Activated T-cell treated with anti-CD3 and anti-CD28 coated beads for 24 hours (primary cell): ENCODE results near the gene LPIN2.
"Not testable (repeated sequence)": the region's sequence is repeated elsewhere in the genome, so short reads cannot be mapped to it uniquely, and the experiment has no call there.

ENCODE experiments used
- DNase-seq: peaks from one replicate; pipeline ENCODE4 v3.0.0-alpha.2; 2020; ENCODE audit warnings: low read depth

The LPIN2 gene

DNA sequence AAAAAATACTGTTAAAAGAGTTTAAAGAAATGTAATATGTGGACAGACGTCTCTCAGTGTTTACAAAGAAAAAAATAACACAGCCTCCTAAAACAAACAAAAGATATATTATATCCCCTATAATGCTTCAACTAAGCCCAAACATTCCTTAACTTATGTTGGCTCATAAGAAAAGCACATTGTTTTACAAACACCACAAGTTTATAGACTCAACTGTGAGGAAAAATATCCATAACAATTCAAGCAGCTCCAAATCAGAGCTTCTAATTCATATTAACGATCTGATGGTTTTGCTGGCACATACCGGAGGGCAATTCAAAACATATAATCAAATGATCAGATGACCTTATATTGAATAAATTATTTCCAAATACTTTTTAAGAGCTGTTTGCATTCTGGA, 5.5 kb downstream of the LPIN2 start:
- DNase-seq: no peak

- no peak for DNase-seq
Observed at GRCh38 chr18:3005462-3005861, 7.5 kb downstream of the LPIN2 start.

- DNase-seq: not testable (repeated sequence)
Observed at GRCh38 chr18:3003766-3004165, 9.2 kb downstream of the LPIN2 start.

GRCh38 chr18:3002732-3003131, 10.2 kb downstream of the LPIN2 start:
- DNase-seq: no peak

GRCh38 chr18:2998644-2999043, 14.3 kb downstream of the LPIN2 start:
- DNase-seq: no peak

DNA sequence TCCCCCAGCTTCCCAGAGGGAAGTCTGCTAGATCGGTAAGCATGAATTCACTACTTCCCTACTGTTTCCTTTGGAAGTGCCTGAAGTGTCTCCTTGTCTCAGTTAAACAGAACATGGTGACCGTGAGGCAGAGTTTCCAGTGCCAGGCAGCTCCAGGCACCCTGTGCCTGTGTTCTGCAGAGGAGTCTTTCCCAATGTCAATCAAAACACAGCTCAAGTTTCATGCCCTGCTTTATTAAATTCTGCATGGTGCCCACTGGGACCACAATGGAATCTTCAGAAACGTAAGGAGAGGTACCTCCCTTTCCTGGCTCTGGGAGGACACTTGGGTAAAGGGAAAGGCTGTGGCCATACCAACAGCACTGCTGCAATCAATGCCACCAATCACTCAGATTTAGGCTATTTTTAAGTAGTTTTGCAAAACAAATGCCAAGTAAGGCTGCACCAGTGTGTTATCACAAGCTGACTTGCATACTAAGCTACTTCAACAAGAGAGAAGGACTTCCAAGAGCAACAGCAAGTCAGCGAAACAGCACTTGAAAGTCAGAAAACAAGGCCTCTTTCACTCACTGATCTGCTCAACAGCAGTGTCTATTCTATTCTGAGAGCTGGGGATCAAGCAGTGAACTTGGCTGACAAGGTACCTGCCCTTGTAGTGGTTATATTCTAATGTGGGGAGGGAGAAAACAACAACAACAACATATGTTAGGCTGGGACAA, 14.9 kb downstream of the LPIN2 start:
- DNase-seq: no peak

DNA sequence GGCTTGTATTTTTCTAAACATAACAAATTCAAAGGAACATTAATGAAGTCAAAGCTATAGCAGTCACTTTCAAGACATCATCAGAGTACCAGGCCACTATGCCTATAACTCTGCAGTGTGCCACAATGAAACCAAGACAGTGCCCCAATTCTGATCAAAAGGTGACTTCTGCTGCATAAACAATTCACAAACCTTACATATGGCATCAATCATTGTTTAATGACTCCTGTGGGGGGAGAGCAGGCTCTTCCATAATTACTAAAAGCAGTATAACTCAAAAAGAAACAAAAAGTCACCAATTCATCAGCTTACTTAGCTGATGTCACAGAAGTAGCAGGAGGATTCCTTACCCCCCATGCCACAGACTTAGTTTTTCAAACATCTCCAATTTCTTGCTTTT, 15.5 kb downstream of the LPIN2 start:
- no peak for DNase-seq

DNA sequence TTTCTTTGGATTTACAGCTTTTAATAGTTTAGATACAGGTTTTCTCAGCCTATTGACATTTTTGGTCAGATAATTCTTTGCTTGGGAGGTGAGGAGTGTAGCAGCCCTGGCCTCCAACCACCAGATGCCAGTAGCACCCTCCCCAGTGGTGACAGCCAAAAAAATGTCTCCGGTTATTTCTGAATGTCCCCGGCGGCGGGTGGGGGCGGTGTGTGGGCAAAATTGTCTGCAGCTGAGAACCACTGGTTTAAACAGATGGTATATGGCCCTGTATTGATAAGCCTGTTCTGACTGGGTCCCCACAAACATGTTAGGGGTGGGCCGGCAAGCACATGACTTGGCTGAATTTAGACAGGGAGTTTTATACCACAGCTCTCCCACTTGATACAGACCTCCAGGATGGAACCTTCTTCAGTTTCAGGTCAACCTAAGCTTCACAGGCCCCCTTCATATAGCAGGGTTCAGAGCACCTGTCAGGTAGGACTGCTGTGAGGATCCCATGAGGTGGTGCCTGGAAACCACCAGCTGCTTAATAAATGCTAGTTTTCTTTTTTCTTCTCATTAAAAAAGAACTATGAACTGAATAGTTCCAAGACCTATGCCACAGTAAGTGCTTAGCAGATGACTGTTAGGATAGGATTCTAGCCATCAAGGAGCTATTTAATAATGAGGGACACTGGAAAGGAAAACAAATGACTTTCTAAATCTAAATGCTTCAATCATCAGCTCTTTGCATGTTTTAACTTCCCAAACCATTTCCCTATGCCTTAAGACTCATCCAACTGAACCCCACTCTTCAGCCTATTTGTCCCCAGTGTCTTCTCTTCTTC, 18.1 kb downstream of the LPIN2 start:
- peak; percentile 62 for DNase-seq

DNA sequence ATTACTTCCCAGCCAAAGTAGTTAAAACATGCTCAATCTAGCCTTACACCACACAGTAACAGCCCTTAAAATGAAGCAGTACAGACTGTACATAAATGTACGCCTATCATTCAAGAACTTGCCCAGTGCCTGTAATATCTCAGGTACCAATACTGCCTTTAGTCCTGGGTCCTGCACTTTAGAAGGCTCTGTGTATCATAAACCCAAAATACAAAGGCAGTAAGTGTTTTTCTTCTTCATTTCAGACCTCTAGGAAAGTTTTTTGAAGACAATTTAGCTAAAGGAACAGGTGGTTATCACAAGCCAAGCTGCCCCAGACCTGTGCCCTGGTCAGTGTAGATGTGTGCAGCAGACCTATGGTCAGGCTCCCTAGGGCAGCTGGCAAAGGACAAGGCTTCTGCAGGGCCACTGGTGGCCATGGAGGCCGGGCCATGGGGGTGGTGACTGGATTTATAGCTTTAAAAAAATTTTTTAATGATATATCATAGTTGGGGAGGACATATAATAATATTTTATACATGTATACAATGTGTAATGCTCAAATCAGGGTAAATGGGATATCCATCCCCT, 18.8 kb downstream of the LPIN2 start:
- no peak for DNase-seq

DNA sequence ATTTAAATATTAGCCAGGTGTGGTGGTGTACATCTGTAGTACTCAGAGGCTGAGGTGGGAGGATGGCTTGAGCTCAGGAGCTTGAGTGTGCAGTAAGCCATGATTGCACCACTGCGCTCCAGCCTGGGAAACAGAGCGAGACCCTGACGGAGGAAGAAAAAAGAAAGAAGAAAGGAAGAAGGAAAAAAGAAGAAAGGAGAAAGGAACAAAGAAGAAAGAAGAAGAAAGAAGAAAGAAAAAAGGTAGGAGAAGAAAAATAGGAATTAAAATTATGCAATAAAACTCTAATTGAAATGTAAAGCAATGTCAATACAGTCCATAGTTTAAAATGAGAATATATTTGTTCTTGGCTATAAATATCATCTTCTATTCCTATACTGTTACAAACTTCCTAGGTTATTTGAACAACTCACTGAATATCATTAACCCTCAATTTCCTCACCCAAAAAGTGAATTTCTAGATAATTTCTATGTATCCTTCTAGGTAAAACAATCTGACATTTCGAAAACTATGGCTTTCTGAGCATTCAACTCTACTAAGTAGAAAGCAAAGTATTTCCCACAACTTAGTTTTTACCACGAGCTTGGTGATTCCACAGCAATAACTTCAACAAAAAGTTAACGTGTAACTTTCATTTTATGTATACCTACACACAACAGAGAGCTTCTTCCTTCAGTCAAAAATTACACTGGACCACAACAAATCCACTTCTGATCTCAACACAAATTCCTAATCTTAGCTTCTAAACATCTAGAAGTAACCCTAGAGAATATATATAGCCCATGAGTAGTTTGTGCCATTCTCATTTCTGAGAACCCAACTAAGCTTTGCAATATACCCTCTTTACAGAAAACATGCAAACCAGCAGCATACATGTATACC, 19.7 kb downstream of the LPIN2 start:
- DNase-seq: no peak

DNA sequence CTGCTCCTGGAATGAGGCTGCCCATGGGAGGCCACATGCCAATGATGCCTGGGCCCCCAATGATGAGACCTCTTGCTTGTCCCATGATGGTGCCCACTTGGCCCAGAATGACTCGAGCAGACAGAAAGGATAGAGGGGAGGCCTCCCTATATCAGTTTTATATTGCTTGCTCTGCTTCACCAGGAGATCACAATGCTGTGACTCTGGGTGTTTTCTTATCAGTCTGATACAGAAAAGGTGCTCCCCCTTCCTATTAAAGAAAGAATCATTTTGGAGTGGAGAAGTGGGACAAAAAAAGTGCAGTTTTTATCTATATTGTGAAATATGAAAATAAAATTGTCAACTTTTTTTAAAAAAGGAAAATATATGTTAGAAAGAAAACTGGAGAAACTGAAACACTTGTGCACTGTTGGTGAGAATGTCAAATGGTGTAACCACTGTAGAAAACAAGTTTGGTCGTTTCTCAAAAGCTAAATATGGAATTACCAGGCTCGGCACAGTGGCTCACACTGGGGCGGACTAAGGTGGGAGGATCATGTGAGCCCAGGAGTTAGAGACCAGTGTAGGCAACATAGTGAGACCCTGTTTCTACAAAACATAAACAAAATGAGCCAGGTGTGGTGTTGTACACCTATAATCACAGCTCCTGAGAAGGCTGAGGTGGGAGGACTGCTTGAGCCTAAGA, 21.8 kb downstream of the LPIN2 start:
- DNase-seq: no peak

GRCh38 chr18:2987876-2988790, 24.8 kb downstream of the LPIN2 start:
- no peak for DNase-seq

GRCh38 chr18:2986150-2986865, 26.6 kb downstream of the LPIN2 start:
- DNase-seq: no peak

DNA sequence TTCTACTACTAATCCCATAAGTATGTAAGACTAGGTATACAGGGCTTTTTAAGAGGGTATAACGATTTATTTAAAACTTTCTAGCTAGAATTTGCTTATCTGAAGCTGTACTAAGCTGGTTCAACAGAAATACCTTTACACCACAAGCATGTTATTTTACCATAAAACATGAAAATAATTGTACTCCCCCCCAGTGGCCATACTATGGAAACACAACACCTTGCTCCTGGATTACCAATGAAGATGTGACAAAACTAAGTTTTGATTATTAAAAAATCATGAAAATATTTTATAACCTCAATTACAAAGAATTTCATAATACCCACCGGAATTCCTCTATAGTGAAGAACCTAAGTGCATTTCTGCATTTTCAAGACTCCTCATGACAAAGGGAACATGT, 27.3 kb downstream of the LPIN2 start:
- DNase-seq: no peak

GRCh38 chr18:2984703-2985261, 28.2 kb downstream of the LPIN2 start:
- no peak for DNase-seq

- DNase-seq: no peak
Observed at GRCh38 chr18:2984091-2984490, 28.9 kb downstream of the LPIN2 start.

DNA sequence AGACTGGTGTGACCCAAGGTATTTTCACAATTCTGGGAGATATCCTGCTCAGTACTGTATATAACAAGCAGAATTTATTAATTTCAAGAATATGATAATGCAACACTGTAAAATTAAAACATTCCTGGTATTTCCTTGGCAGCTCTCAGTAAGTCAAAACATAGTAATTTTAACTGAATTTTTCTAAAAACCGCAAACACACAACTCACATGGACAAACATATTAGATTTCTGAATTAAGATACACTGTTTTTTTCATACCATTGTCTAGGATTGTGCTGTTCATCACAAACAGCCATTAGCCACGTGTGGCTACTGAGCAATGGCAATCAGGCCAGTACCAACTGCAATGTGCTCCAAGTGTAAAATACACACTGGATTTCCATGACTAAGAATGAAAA, 29.6 kb downstream of the LPIN2 start:
- no peak for DNase-seq

GRCh38 chr18:2982452-2983269, 30.3 kb downstream of the LPIN2 start:
- no peak for DNase-seq

- no peak for DNase-seq
Observed at GRCh38 chr18:2982022-2982421, 30.9 kb downstream of the LPIN2 start.
